Stimulated activated CD4-positive, alpha-beta T cell treated with anti-CD3 and anti-CD28 coated beads, Interleukin-4, amount 100 ng/mL, for 48 hours (primary cell): ENCODE results near the gene ALOXE3.
A peak's percentile ranks its signal among the peaks of the same experiment; 100 is the strongest.

Experiments
- DNase-seq, 2 donors: peaks; one replicate each; pipeline ENCODE4 v3.0.0-alpha.2; 2020; ENCODE audit warnings: low read depth in 2 of 2

Gene ALOXE3

DNA sequence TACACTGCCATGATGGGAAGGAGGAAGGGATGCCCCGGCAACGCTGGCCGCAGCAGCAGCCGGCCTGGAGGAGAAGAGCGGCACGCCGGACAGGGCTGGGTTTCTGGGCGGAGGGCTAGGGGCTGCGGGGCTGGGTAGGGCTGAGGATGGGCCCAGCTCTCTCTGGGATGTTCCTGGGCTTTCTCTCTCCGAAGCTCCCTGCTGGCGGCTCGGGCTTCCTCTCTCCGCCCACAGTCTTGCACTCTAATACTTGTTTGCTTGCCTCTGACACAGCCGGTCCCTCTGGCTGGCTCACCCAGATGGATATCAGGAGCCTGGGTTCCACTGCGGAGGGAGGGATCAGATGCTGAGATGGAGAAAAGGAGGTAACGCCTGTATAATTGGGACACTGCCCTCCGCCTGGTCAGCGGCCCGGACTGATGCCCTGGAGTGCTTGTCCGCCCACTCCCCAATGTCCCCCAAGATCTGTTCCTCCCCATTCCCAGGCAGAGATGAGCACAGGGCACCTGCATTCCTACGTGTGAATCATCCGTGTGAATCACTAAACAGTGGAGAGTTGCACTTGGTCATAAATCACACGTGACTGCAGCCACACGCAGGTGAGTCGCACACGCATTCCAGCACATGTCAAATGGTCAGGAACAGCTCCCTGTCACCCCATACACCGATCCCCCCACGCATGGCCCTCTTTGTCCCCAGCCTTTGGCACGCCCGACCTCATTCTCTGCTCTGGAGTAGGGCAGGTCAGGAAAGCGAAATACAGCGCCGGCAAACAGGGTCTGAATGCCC is at the start of gene ALOXE3:
Gene ALOXE3 (minus strand): TSS at position 535 of the 789 bp plus-strand sequence. CDS start 524 bp downstream, at position 11.
- no peak for DNase-seq

DNA sequence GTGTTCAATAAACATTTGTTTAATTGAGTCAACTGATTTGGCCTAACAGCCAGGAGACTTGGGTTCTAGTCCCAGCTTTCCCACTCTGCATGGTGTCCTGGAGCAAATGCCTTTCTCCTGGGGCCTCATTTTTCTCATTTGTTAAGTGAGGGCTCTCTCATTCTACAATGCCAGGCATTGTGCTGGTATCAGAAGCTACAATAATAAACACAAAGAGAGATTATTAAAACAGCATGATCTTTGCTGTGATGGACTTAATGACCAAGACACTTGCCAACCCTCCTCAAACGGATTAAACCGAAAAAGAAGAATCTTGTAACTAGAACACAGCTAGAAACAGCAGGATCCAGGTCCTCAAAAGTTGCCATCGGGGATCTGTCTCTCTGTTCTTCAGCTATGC is 49.2 kb upstream of the ALOXE3 start:
- DNase-seq: no peak

DNA sequence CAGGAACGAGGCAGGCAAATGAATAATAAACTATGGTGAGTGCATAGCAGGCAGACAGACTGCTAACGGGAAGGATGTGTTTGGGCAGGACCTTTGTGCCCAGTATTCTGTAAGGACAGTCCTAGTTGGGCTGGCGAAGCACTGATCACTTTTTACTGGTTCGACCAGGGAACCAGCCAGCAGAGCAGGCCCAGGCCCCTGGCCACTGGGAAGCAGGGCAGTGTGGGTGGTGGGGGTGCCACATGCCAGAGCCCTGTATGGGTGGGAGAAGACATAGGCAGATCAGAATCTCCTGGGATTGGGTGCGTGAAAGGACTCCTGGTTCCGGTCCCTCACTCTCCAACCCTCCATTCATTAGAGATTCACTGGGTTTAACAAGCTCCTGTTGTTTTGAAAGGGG is 48.4 kb upstream of the ALOXE3 start:
- no peak for DNase-seq

DNA sequence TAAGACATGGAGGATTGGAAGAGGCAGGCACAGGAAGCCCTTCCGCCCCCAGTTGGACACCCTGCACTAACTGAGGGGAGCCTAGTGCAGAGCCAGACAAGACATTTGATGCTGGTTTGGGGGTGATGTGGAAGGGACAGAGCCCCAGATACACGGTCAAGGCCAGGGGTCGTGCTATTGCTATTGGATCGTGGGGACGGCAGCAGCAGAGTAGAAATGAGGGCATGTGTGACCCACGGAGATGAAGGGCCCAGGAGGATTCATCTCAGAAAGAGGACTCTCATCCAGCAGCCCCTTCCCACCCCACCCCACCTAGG is 46.5 kb upstream of the ALOXE3 start:
- DNase-seq: no peak

DNA sequence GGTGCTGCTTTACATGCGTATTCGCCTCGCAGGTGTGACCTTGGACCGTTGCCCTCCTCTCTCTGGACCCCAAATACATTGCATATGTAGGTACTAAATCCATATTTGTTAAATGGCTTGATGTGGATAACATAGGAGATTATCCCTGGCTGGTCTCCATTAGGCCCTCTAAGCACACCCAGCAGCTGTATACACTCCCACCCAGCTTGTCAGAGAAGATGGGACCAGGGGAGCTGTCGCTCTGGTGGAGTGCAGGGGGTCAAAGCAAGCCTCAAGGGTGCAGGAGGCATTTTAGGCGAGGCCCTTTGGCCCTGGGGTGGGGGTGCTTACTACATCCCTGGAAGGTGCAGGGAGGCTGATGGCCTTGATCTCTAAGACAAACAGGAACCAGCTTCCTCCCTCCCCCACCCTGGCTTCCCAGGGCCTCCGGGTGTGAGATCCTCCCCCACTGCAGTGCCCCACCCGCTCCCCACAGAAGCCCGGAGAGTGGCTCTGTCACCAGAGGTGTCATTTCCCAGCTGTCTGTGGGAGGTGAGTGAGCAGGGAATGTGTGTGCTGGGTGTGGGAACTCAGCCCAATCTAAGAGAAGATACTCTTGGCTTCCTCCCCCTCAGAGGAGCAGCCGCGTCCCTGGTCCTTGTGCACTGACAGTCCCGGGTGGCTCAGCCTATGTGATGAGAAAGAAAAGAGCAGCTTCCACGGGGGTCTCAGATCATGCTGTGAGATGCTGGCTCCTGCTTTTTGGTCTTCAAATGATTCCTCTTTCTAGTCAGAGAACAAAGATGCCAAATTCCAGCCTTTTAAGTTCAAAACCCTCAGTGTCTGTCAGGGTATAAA is 45.9 kb upstream of the ALOXE3 start:
- DNase-seq: peak; percentile 63 to 77

DNA sequence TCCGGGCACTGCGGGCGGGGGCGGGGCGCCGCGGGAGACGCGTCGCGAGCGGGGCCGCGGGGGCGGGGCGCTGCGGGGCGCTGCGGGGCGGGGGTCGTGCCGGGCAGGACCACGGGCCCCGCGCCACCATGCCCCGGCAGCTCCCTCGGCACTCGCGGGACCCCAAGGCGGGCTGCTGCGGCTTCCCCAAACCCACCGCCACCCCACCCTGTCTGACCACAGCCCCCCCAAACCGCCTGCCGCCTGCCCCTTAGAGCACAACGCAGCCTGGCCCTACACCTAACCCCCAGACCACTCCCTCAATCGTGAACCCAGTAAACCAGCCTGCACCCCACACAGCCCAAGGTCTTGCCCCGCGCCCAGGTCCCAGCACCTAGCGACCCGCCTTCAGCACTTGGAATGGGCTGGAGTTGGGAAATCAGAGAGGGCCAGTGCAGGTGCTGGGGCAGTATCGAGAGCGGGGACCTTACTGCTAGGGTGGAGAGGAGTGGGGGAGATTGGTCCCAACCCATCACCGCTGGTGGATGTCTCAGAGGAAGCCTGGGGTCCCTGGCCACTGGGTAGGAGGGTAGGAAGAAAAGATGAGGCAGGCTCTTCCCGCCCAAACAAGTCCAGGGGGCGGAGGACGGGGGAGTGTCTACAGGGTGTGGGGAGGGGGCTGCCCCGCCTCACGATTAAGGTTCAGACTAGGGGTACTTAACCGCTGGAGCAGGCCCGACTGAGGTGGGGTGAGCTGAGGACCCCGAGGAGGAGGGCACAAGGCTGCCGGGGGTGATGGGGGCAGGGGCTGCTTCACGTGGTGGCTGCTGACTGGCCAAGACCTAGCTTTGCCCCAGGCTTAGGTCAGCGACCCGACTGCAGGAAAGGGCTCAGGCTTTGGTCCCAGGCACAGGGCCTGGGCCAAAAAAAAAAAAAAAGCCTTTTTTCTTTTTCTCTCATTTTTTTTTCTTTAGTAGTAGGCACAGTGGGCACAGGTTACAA is 45.0 kb upstream of the ALOXE3 start:
- no peak for DNase-seq

DNA sequence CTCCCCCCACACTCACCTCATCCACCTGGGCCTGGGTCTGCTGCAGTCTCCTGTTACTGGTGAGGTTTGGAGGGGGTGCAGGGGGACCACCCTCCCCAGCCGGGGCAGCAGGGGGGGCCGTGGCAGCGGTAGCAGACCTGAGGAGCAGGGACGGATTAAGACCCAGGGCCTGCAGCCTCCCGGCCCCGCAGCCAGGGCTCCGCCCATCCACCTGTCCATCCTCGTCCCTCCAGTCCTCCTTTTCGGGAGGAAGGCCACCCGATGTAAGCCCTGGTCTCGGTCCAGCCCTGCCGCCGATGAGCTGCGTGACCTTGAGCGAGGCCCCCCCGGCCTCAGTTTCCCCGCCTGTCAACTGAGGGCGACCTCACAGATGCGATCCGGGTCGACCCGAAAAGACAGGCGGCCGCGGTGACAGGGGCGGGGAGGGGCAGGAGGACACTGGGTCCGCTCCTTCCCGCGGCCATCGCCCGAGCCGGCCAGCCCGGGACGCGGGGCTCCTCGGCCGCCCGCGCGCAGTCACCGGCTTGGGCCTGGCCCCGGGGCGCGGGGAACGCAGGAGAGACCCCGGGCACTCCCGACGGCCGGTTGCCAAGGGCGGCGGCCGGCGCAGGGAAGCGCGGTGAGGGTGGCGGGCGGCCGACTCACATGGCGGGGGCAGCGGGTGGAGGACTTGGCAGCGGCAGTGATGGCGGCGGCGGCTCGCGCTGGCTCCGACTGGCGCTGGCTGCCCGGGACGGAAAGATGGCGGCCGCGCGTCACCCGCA is 44.1 kb upstream of the ALOXE3 start, which contains the start of gene VAMP2:
Gene VAMP2 (minus strand): TSS at position 716 of the 764 bp plus-strand sequence. CDS start 69 bp downstream, at position 647.
- DNase-seq: peak; percentile 75 to 77

DNA sequence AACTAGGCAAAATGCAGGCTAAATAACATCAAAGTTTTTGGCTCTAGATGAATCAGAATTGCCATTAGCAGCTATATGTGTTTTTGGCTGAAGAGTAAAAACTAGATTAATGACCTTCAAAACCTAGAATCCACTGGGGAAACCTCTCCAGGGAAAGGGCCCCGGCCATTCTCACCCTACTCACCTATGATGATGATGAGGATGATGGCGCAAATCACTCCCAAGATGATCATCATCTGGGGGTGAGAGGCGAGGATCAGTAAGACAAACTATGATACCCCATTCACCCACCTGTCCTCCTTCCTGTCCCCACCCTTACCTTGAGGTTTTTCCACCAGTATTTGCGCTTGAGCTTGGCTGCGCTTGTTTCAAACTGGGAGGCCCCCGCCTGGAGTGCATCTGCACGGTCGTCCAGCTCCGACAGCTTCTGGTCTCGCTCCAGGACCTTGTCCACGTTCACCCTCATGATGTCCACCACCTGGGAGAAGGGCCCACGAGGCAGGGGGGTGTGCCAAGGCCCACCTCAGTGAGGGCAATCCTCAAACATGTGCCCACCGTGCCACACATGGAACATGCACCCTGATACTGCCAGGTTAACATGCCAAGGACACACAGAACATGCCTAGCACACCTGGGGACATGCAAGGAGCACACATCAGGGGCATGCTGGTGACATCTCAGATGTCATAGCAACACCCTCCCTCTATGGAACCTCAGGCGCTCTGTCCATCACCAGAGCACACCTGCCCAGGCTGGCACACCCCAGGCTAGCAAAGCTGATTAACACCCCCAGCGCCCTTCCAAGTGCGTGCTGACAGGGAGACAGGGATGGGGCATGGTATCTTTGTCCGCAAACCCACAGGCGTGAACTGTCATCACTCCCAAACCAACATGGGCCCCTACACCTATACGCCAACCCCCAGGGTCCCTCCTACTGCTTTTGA is 43.2 kb upstream of the ALOXE3 start:
- no peak for DNase-seq

DNA sequence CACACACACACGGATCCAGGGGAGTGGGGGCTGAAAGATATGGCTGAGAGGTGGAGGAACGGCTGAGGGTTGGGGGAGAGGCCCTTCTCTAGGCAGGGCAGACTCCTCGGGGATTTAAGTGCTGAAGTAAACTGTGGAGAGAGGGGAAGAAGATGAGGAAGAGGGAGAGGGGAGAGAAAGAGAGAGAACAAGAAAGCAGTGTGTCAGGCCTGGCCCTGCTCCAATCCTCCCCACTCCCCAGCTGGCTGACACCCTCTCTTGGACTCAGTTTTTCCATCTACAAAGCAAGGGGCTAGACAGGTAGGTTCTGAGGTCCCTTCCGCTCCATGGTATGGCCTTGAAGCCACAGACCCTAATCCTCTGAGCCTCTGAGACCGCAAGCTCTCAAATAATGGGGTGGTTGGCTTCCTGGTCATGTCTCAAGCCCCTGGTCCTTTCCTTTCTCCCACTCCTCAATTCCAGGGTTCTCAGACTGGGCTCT is 42.5 kb upstream of the ALOXE3 start:
- no peak for DNase-seq

DNA sequence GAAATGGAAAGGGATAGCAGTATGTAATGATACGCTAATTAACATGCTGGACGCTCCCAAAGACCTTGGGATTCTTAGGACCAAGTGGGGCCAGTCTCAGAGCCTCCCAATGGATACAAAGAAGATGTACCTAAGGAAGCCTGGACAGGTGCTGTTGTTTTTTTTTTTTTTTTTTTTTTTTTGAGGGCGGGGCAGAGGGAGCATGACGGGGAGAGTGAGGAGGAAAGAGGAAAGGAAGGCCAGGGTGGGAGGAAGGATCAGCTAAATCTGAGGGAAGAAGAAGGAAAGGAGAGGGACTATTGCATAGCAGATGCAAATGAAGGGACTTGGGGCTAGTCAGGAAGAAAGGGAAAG is 41.9 kb upstream of the ALOXE3 start:
- DNase-seq: no peak

DNA sequence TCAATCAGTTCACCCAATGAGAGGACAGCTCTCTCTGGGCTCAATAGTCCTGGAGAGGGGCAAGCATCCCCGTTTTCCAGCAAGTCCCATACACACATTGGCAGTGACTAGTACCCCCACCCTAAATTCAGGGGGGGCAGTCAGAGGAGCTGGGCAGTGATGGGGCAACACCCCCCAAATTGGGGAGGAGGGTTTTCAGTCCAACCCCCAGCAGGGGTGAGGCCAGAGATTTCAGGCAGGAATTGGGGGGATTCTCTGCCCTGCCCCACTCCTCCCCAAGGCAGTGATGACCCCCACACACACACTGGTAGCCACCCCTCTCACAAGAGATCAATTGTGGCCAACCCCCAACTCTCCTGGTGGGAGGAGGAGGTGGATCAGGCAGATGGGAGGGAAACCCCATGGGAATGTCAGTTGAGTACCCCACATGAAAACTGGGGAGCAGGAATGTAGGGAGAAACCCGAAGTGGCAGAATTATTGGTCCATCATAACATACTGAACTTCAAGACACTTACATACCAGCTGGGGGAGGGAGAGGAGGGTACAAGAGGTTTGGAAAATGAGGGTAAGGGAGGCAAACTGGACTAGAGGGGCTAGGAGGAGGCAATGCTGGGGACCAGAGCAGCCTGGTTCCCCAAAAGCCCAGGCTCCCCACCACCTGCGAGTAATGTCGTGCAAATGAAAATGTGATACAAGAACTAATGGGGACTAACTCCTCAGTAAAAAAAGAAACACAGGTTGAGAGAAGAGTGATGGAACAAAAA is 41.3 kb upstream of the ALOXE3 start:
- no peak for DNase-seq

DNA sequence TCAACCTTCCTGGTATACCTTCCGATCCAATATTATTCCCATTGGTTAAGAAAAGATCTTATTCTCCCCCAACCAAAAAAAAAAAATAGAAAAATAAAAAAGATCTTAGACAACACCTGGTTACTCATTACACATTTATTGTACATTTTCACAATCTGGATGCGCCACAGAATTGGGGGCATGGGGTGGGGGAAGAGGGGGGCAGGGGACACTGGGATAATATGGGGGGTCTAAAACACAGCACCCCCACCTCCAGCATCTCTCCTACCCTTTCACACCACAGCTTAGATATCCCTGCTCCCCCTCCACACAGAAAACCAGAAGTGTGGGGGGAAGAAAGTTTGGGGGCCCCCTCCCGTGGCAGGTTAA is 40.7 kb upstream of the ALOXE3 start:
- no peak for DNase-seq

DNA sequence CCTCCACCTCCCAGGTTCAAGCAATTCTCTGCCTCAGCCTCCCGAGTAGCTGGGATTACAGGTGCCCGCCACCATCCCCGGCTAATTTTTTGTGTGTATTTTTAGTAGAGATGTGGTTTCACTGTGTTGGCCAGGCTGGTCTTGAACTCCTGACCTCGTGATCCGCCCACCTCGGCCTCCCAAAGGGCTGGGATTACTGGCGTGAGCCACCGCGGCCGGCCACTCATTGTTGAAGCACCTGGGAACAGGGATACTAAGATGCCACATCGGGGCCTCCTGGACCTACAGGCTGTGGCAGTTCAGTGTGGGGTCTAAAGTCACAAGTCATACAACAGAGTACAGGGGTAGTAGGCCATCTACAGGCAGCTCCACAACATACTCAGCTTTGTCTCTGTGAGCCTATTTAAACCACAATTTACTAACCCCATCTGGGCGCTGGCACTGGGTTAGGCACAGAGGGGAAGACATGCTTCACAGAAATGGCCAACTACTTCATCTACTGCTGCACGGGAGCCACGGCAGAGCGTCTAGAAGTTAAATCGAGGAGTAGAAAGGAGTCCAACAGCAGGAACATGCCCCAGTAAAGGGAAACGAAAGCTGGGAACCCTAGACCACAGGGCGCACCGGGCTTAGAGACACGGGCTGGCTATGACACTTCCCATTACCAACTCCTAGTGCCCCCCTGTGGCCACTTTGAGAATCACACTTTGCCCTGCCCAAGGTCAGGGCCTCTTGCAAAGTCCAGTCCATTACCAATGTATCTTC is 40.1 kb upstream of the ALOXE3 start:
- peak; percentile 82 to 93 for DNase-seq

DNA sequence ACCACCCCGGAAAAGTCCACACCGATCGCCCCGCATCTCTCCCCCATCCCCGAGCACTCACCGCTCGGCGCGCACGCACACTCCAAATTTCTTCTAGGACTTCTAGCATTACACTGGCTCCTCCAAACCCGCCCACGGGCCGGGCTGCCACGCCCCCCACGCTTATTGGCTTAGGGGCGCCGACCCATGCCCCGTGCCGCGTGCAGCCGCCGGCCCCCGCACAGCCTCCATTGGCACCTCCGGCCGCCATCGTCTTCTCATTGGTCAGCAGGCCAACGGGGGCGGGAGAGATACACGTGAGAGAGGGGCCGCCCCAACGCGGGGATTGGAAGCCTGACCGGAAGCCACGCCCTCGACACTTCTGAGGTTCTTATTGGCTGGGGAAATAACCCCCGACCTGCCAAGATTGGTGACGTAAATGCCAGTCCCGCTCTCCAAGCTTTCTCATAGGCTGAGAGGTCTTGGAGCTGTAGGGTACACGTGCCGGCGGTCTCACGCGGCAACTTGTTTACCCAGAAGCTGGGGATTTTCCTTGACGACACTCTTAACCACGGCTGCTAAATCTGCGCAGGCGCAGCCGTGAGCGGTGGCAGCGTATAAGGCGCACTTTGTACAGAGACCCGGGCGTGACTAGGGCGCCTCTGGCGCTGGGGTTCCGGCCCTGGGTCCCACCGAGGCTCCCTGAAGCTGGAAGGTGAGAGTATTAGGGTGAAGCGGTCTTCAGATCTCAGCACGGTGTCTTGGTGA is 38.1 kb upstream of the ALOXE3 start:
- peak; percentile 99 to 100 for DNase-seq

DNA sequence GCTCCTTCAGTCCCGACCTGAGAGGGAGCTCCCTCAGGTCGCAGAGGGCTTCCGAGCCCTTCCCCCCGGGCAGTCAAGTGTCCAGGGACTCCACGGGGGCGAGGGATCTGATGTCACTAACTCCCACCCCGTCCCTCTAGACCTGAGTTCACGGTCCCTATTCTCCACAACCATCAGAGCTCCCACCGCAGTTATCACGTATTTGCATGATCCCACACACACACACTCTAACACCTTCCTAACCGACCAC is 37.6 kb upstream of the ALOXE3 start:
- no peak for DNase-seq

DNA sequence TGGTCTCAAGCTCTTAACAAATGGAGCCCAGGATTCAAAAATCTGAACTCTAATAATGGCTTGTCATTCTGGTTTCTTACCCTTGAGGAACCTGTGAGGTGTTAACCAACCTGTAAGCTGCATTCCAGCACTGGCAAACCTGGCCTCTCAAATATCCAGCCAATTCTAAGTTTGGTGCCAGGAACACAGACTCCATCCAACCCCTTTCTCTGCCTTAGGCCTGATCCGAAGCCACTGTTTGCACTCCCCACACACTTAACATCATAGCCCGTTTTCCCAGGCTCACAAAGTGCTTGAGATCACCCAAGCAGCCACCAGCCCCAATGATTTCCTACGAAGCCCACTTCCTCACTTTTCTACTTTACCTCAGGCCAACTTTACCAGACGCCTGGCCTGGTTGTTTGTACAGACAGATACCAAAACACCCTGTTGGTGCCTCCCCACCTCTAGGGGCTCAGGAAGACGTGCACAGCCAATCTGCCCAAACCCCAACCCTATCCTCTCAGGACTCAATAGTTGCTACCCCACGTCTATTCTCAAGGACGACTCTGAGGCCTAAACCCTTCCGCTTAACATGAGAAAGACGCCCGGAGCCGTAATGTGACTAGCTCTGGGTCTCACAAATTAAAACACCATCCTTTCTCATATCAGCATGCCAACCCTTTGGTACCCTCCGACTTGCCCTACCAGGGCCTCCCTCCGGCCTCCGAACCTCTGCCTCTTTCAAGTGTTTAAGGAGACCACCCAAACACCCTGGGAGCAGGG is 37.1 kb upstream of the ALOXE3 start:
- DNase-seq: no peak

DNA sequence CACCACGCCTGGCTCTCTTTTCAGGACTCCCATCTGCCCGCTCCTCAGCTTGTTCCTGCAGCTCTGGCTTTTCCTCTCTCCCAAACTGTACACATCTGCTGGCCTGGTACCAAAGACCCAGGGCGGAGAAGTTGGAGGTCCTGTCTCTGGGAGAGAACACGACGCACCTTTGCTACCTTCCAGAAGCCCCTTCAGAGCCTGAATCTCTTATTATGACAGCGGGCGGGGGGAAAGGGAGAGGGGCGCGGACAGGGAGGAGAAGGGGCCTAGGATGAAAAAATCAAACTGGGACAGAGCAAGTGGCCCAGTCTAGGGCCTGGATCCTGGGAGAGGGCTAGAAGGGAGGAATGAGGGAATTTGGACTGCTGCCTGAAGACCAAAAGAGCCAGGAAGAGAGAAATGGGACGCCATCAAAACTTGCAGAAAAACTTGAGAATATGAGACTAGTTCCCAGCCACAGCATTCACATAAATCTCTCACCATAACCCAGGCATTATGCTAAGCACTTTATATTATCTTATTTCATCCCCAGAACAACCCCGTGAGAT is 36.4 kb upstream of the ALOXE3 start:
- DNase-seq: no peak
